GM21526 (cell line): ENCODE measurements around the gene AMOTL1.
"Not testable (repeated sequence)": the region's sequence is repeated elsewhere in the genome, so short reads cannot be mapped to it uniquely, and the experiment has no call there.

Source experiments
- ATAC-seq: cut with Tn5 transposase; IDR thresholded peaks from one replicate; pipeline ENCODE4 v1.9.1; 2021; ENCODE audit warnings: moderate library complexity; ENCODE audit not compliant: unreplicated experiment, low FRiP score

Gene AMOTL1

GRCh38 chr11:94791216-94791889, 23.2 kb downstream of the AMOTL1 start:
- no peak for ATAC-seq

- ATAC-seq, result not testable (repeated sequence)
Measured at GRCh38 chr11:94791942-94792341, 23.8 kb downstream of the AMOTL1 start.

- no peak for ATAC-seq
Measured at GRCh38 chr11:94792451-94792850, 24.3 kb downstream of the AMOTL1 start.

GRCh38 chr11:94793002-94793401, 24.8 kb downstream of the AMOTL1 start:
- no peak for ATAC-seq

GRCh38 chr11:94793822-94794221, 25.7 kb downstream of the AMOTL1 start:
- ATAC-seq, result no peak

GRCh38 chr11:94794287-94795168, 26.4 kb downstream of the AMOTL1 start:
- ATAC-seq, result no peak

- ATAC-seq, result no peak
Measured at GRCh38 chr11:94795476-94796189, 27.5 kb downstream of the AMOTL1 start.

- ATAC-seq, result no peak
Measured at GRCh38 chr11:94796190-94796580, 28.0 kb downstream of the AMOTL1 start.

- no peak for ATAC-seq
Measured at GRCh38 chr11:94796863-94797262, 28.7 kb downstream of the AMOTL1 start.

GRCh38 chr11:94799726-94800125, 31.6 kb downstream of the AMOTL1 start:
- ATAC-seq, result no peak

- no peak for ATAC-seq
Measured at GRCh38 chr11:94800414-94800813, 32.3 kb downstream of the AMOTL1 start.

- no peak for ATAC-seq
Measured at GRCh38 chr11:94801866-94802460, 33.8 kb downstream of the AMOTL1 start.

GRCh38 chr11:94802501-94802900, 34.3 kb downstream of the AMOTL1 start:
- no peak for ATAC-seq

- no peak for ATAC-seq
Measured at GRCh38 chr11:94803491-94803890, 35.3 kb downstream of the AMOTL1 start.

GRCh38 chr11:94804874-94805273, 36.7 kb downstream of the AMOTL1 start:
- no peak for ATAC-seq

GRCh38 chr11:94806014-94806413, 37.9 kb downstream of the AMOTL1 start:
- ATAC-seq, result no peak

GRCh38 chr11:94806419-94806818, 38.3 kb downstream of the AMOTL1 start:
- no peak for ATAC-seq

GRCh38 chr11:94809251-94809650, 41.1 kb downstream of the AMOTL1 start:
- ATAC-seq, result no peak

- ATAC-seq, result not testable (repeated sequence)
Measured at GRCh38 chr11:94812724-94813720, 44.9 kb downstream of the AMOTL1 start.
